ENCODE data around the gene SGO2. TPM values are rescaled to one million over a fixed set of nuclear protein-coding genes. Genes with fewer than 3 reads are reported as not detected.

The SGO2 gene
- total RNA-seq, 1 experiment from 2014 or later, result 20.1 TPM

DNA sequence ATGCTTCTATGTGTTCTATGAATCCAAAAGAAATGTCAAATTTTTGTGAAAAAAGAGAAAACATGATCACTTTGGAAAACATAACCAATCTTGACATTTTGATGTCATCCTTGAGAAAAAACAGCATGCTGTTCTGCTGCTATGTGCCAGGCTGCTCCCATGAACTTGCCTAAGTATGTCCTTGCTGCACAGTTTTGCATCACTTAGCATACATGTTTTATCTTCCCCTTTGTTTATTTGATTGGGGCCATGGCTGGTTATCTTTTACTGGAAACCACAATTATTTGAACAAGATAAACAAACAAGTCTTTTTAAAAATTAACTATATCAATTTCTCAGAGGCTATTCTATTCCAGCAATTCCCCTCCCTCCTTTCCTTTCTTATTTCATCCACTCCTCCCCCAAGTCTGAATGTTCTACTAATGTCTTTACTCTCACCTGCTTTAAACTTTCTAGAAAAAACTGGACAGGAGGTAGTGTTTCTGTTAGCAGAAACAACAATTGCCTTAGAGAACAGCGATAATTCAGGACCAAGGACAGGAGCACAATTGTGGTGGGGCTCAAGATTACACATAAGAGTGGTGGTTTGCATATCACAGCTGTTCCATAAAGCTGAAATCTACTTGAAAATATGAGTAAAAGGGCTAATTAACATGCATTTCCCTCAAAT, 66.5 kb downstream of the SGO2 start:
- no TSS peak for BruUV-seq (replicated peaks)
- TF ChIP-seq, protein P1, sequence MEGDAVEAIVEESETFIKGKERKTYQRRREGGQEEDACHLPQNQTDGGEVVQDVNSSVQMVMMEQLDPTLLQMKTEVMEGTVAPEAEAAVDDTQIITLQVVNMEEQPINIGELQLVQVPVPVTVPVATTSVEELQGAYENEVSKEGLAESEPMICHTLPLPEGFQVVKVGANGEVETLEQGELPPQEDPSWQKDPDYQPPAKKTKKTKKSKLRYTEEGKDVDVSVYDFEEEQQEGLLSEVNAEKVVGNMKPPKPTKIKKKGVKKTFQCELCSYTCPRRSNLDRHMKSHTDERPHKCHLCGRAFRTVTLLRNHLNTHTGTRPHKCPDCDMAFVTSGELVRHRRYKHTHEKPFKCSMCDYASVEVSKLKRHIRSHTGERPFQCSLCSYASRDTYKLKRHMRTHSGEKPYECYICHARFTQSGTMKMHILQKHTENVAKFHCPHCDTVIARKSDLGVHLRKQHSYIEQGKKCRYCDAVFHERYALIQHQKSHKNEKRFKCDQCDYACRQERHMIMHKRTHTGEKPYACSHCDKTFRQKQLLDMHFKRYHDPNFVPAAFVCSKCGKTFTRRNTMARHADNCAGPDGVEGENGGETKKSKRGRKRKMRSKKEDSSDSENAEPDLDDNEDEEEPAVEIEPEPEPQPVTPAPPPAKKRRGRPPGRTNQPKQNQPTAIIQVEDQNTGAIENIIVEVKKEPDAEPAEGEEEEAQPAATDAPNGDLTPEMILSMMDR (IDR thresholded peaks at IDR 0.05; ENCODE audit: insufficient read depth in 1 of 2, low read depth in 1 of 2, low read length in 1 of 2, severe bottlenecking in 1 of 2, unreplicated experiment in 1 of 2), result no peak
- Histone ChIP-seq H3K4me1 (peaks cover 18% of the 10 kb centered on the region), H3K36me3 (ENCODE audit: control insufficient read depth, insufficient read depth, low read length) (no peaks in the 10 kb centered on the region), H3K4me3 (ENCODE audit: low read depth, low read length) (no peak overlapping the region), H3K27me3 (replicated peaks; ENCODE audit: control insufficient read depth, insufficient read depth, low read length) (no peaks in the 10 kb centered on the region), H3K9me3 (no peaks in the 10 kb centered on the region)
- POLR2A ChIA-PET, result no interaction called here
- H3K4me1 Mint-ChIP-seq (ENCODE audit: low read depth, unreplicated experiment), result peaks cover 32% of the 10 kb centered on the region
- intact Hi-C loops (cut with micrococcal nuclease; ENCODE audit: unreplicated experiment), result no loop called here
- H3K27me3 Mint-ChIP-seq (ENCODE audit: insufficient read depth, unreplicated experiment), result no peaks in the 10 kb centered on the region
- peaks cover 9% of the 10 kb centered on the region for H3K9me3 Mint-ChIP-seq (ENCODE audit: unreplicated experiment)
- CTCF ChIA-PET, result no interaction called here
- no peaks in the 10 kb centered on the region for H3K36me3 Mint-ChIP-seq (ENCODE audit: insufficient read depth, unreplicated experiment)
- no peak overlapping the region for H3K4me3 Mint-ChIP-seq (ENCODE audit: unreplicated experiment)
- DNase-seq, result peak in 1 of 2 experiments; percentile 57
- H3K27ac Mint-ChIP-seq (ENCODE audit: unreplicated experiment), result no peak overlapping the region

DNA sequence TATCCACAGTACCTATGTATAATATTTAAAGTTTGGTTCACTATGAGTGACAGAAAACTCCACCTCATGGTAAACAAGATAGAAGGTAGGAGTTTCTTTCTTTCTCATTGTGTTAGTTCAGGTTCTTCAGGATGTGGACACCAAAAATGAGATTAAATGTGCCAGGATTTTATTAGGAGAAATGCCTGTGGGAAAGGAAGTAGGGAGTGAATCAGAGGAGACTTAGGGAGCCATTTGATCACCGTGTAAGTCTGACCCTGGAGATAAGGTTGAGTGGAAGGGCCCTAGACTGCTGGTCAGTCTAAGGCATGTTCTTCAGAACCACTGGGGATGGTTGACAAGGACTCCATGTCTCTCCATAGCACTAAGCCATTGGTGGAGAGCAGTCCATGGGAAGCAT, 67.9 kb downstream of the SGO2 start:
- Histone ChIP-seq H3K4me3 (ENCODE audit: low read depth, low read length) (no peak overlapping the region), H3K9me3 (no peaks in the 10 kb centered on the region), H3K27me3 (replicated peaks; ENCODE audit: control insufficient read depth, insufficient read depth, low read length) (no peaks in the 10 kb centered on the region), H3K4me1 (peaks cover 18% of the 10 kb centered on the region), H3K36me3 (ENCODE audit: control insufficient read depth, insufficient read depth, low read length) (no peaks in the 10 kb centered on the region)
- Mint-ChIP-seq H3K27ac (ENCODE audit: unreplicated experiment) (no peak overlapping the region), H3K4me3 (ENCODE audit: unreplicated experiment) (no peak overlapping the region), H3K4me1 (ENCODE audit: low read depth, unreplicated experiment) (peaks cover 31% of the 10 kb centered on the region), H3K9me3 (ENCODE audit: unreplicated experiment) (peaks cover 9% of the 10 kb centered on the region), H3K27me3 (ENCODE audit: insufficient read depth, unreplicated experiment) (no peaks in the 10 kb centered on the region), H3K36me3 (ENCODE audit: insufficient read depth, unreplicated experiment) (no peaks in the 10 kb centered on the region)
- intact Hi-C loops (cut with micrococcal nuclease; ENCODE audit: unreplicated experiment), result no loop called here
- no peak for DNase-seq
- ChIA-PET CTCF (no interaction called here), POLR2A (no interaction called here)
- no TSS peak for BruUV-seq (replicated peaks)
- TF ChIP-seq, protein P1 (IDR thresholded peaks at IDR 0.05; ENCODE audit: insufficient read depth in 1 of 2, low read depth in 1 of 2, low read length in 1 of 2, severe bottlenecking in 1 of 2, unreplicated experiment in 1 of 2), result no peak

DNA sequence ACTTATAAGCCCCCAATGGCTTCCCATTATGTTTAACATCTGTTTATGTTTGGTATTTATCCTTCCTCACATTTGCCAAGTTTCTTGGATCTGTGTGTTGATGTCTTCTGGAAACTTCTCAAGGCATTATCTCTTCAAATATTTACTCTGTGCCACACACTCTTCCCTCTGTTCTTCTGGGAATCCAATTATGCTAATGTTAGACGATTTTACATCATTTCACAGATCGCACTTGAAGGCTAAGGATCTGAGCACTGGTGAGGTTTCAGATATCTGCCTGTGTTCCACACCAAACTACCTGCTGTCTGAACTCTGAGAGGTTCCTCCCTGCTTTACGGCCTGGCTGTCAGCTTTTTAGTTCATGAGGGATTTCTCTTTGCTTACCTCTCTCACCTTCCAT, 69.9 kb downstream of the SGO2 start:
- Mint-ChIP-seq H3K9me3 (ENCODE audit: unreplicated experiment) (peaks cover 9% of the 10 kb centered on the region), H3K27ac (ENCODE audit: unreplicated experiment) (peak overlapping the region; percentile 70), H3K4me1 (ENCODE audit: low read depth, unreplicated experiment) (peaks cover 42% of the 10 kb centered on the region), H3K27me3 (ENCODE audit: insufficient read depth, unreplicated experiment) (no peaks in the 10 kb centered on the region), H3K36me3 (ENCODE audit: insufficient read depth, unreplicated experiment) (no peaks in the 10 kb centered on the region), H3K4me3 (ENCODE audit: unreplicated experiment) (no peak overlapping the region)
- no peaks in the 10 kb centered on the region for H3K9me3 ChIP-seq
- TF ChIP-seq, protein P1 (IDR thresholded peaks at IDR 0.05; ENCODE audit: insufficient read depth in 1 of 2, low read depth in 1 of 2, low read length in 1 of 2, severe bottlenecking in 1 of 2, unreplicated experiment in 1 of 2), result no peak
- H3K27me3 ChIP-seq (replicated peaks; ENCODE audit: control insufficient read depth, insufficient read depth, low read length), result no peaks in the 10 kb centered on the region
- intact Hi-C loops (cut with micrococcal nuclease; ENCODE audit: unreplicated experiment), result no loop called here
- POLR2A ChIA-PET, result no interaction called here
- peaks cover 22% of the 10 kb centered on the region for H3K4me1 ChIP-seq
- no peaks in the 10 kb centered on the region for H3K36me3 ChIP-seq (ENCODE audit: control insufficient read depth, insufficient read depth, low read length)
- no peak overlapping the region for H3K4me3 ChIP-seq (ENCODE audit: low read depth, low read length)
- CTCF ChIA-PET, result no interaction called here
- no peak for DNase-seq
- BruUV-seq (replicated peaks), result no TSS peak
